ENCODE measurements around the gene POLR2J.

Gene POLR2J

DNA sequence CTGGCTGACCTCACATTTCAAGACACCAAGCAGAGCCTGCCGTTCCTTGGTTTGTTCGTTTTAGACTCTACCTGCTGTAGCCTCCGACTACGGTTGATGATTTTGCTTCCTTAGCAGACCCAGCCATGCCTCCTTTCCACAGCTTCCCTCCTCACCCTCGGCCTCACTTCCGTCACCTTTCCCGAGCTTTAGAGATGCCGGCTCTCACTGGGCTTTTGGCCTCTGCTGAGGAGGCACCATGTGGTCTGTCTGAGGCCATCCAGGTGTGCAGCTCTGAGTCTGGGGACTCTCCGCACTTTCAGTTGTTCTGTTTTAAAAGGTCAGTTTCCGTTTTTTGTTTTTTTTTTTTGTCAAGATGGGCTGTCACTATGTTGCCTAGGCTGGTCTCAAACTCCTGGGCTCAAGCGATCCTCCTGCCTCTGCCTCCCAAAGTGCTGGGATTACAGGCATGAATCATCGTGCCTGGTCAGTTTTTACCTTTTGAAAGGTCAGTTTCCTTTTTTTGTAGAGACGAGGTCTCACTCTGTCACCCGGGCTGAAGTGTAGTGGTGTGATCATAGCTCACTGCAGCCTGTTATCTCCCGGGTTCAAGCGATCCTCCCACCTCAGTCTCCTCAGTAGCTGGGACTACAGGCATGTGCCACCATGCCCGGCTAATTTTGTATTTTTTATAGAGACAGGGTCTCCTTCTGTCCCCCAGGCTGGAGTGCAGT is 33.6 kb downstream of the POLR2J start:
- no peak for TF ChIP-seq ZNF70 (CRISPR knock-in tag; IDR thresholded peaks at IDR 0.05)
- no peak for TF ChIP-seq PPARA (CRISPR knock-in tag; IDR thresholded peaks at IDR 0.05; ENCODE audit: borderline replicate concordance)
- TF ChIP-seq ISL1 (CRISPR knock-in tag; IDR thresholded peaks at IDR 0.05): no peak
- TF ChIP-seq, protein P1, sequence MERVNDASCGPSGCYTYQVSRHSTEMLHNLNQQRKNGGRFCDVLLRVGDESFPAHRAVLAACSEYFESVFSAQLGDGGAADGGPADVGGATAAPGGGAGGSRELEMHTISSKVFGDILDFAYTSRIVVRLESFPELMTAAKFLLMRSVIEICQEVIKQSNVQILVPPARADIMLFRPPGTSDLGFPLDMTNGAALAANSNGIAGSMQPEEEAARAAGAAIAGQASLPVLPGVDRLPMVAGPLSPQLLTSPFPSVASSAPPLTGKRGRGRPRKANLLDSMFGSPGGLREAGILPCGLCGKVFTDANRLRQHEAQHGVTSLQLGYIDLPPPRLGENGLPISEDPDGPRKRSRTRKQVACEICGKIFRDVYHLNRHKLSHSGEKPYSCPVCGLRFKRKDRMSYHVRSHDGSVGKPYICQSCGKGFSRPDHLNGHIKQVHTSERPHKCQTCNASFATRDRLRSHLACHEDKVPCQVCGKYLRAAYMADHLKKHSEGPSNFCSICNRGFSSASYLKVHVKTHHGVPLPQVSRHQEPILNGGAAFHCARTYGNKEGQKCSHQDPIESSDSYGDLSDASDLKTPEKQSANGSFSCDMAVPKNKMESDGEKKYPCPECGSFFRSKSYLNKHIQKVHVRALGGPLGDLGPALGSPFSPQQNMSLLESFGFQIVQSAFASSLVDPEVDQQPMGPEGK (CRISPR knock-in tag; IDR thresholded peaks at IDR 0.05; ENCODE audit: borderline replicate concordance): no peak
- no peak for TF ChIP-seq GLIS3 (CRISPR knock-in tag; IDR thresholded peaks at IDR 0.05)
- TF ChIP-seq BACH2 (CRISPR knock-in tag; IDR thresholded peaks at IDR 0.05; ENCODE audit: borderline replicate concordance): no peak
- no peak for ATAC-seq

DNA sequence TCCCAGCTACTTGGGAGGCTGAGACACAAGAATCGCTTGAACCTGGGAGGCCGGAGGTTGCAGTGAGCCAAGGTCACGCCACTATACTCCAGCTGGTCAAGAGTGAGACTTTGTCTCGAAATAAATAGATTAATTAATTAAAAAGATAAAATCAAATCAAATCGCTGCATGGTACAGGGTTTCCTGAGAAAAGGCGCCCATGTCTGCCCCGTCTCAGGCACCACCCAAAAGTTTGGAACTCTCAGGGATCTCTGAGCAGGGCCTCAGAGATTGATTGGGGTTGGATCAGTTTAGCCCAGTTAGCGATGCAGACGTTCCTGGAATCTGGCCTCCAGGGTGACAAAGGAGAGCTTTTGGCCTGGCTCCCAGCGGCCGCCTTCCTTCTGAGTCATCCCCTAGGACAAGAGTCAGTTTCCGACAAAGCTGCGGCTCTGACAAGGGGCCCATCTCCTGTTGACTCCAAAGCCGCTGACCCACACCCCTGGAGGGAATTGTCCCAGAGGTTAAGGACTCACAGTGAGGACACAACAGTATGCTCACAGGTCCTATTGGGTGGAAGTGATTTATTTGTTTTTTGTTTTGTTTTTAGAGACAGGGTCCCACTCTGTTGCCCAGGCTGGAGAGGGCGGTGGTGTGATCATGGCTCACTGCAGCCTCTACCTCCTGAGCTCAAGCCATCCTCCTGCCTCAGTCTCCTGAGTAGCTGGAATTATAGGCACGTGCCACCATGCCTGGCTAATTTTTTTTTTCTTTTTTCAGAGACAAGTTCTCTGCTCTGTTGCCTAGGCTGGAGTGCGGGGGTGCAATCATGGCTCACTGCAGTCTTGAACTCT is 38.5 kb downstream of the POLR2J start:
- no peak for TF ChIP-seq ARNTL (CRISPR knock-in tag; IDR thresholded peaks at IDR 0.05; ENCODE audit: borderline replicate concordance, low read depth)
- TF ChIP-seq ZFP3 (CRISPR knock-in tag; IDR thresholded peaks at IDR 0.05): 0 out of 2 replicates have a peak, but pooled peaks have one; percentile 43
- ATAC-seq: peak; percentile 90

DNA sequence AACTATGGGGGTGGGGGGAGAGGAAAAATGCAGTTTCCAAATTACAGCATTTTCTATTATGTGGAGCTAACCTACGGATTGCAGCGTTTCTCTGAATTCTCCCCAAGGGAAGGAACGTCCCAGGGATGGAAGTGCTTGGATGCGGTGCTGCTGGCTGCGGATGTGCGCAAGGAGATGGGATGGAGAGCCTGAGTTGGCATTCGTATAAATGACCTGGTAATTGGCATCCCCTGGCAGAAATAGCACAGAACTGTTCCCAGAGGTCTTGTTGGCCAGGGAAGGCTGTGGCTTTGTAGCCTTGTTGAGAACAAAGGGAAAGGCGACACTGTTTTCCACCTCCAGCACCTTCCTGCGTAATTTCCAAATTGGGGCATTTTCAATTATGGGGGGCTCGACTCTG is 42.6 kb downstream of the POLR2J start:
- no peak for ATAC-seq
- TF ChIP-seq, protein P2, sequence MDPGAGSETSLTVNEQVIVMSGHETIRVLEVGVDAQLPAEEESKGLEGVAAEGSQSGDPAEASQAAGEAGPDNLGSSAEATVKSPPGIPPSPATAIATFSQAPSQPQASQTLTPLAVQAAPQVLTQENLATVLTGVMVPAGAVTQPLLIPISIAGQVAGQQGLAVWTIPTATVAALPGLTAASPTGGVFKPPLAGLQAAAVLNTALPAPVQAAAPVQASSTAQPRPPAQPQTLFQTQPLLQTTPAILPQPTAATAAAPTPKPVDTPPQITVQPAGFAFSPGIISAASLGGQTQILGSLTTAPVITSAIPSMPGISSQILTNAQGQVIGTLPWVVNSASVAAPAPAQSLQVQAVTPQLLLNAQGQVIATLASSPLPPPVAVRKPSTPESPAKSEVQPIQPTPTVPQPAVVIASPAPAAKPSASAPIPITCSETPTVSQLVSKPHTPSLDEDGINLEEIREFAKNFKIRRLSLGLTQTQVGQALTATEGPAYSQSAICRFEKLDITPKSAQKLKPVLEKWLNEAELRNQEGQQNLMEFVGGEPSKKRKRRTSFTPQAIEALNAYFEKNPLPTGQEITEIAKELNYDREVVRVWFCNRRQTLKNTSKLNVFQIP (CRISPR knock-in tag; IDR thresholded peaks at IDR 0.05; ENCODE audit: borderline replicate concordance, low read depth): no peak
- TF ChIP-seq TOX (CRISPR knock-in tag; IDR thresholded peaks at IDR 0.05; ENCODE audit: borderline replicate concordance): no peak
- no peak for TF ChIP-seq ESRRG (CRISPR knock-in tag; IDR thresholded peaks at IDR 0.05)
- no peak for TF ChIP-seq ZNF565 (CRISPR knock-in tag; conservative IDR thresholded peaks at IDR 0.05; ENCODE audit: low read depth)
- no peak for TF ChIP-seq PPARA (CRISPR knock-in tag; IDR thresholded peaks at IDR 0.05; ENCODE audit: borderline replicate concordance)
- TF ChIP-seq ISL1 (CRISPR knock-in tag; IDR thresholded peaks at IDR 0.05): no peak
- TF ChIP-seq TCF4 (CRISPR knock-in tag; IDR thresholded peaks at IDR 0.05; ENCODE audit: borderline replicate concordance): no peak
- TF ChIP-seq SNAI2 (CRISPR knock-in tag; IDR thresholded peaks at IDR 0.05): no peak
- TF ChIP-seq, protein P3, sequence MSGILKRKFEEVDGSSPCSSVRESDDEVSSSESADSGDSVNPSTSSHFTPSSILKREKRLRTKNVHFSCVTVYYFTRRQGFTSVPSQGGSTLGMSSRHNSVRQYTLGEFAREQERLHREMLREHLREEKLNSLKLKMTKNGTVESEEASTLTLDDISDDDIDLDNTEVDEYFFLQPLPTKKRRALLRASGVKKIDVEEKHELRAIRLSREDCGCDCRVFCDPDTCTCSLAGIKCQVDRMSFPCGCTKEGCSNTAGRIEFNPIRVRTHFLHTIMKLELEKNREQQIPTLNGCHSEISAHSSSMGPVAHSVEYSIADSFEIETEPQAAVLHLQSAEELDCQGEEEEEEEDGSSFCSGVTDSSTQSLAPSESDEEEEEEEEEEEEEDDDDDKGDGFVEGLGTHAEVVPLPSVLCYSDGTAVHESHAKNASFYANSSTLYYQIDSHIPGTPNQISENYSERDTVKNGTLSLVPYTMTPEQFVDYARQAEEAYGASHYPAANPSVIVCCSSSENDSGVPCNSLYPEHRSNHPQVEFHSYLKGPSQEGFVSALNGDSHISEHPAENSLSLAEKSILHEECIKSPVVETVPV (CRISPR knock-in tag; IDR thresholded peaks at IDR 0.05): no peak
- TF ChIP-seq RARB (CRISPR knock-in tag; IDR thresholded peaks at IDR 0.05): no peak
- no peak for TF ChIP-seq ZFP3 (CRISPR knock-in tag; IDR thresholded peaks at IDR 0.05)
- no peak for TF ChIP-seq ZNF70 (CRISPR knock-in tag; IDR thresholded peaks at IDR 0.05)
- TF ChIP-seq CSDC2 (CRISPR knock-in tag; IDR thresholded peaks at IDR 0.05): no peak
- no peak for TF ChIP-seq BACH2 (CRISPR knock-in tag; IDR thresholded peaks at IDR 0.05; ENCODE audit: borderline replicate concordance)
- TF ChIP-seq, protein P4, sequence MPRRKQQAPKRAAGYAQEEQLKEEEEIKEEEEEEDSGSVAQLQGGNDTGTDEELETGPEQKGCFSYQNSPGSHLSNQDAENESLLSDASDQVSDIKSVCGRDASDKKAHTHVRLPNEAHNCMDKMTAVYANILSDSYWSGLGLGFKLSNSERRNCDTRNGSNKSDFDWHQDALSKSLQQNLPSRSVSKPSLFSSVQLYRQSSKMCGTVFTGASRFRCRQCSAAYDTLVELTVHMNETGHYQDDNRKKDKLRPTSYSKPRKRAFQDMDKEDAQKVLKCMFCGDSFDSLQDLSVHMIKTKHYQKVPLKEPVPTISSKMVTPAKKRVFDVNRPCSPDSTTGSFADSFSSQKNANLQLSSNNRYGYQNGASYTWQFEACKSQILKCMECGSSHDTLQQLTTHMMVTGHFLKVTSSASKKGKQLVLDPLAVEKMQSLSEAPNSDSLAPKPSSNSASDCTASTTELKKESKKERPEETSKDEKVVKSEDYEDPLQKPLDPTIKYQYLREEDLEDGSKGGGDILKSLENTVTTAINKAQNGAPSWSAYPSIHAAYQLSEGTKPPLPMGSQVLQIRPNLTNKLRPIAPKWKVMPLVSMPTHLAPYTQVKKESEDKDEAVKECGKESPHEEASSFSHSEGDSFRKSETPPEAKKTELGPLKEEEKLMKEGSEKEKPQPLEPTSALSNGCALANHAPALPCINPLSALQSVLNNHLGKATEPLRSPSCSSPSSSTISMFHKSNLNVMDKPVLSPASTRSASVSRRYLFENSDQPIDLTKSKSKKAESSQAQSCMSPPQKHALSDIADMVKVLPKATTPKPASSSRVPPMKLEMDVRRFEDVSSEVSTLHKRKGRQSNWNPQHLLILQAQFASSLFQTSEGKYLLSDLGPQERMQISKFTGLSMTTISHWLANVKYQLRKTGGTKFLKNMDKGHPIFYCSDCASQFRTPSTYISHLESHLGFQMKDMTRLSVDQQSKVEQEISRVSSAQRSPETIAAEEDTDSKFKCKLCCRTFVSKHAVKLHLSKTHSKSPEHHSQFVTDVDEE (CRISPR knock-in tag; IDR thresholded peaks at IDR 0.05): no peak
- no peak for TF ChIP-seq ZFP30 (CRISPR knock-in tag; IDR thresholded peaks at IDR 0.05)
- TF ChIP-seq GLIS3 (CRISPR knock-in tag; IDR thresholded peaks at IDR 0.05): no peak

All from SK-N-SH treated with all-trans-retinoic acid at 6 μM for 48 hours (cell line).